Activated B cell treated with CpG ODN at 0.5 μM for 24 hours (primary cell): ENCODE measurements around the gene PI4KA. TPM values are rescaled to one million over a fixed set of nuclear protein-coding genes. Genes with fewer than 3 reads are reported as not detected.
"Not testable (repeated sequence)": the region's sequence is repeated elsewhere in the genome, so short reads cannot be mapped to it uniquely, and the experiment has no call there.

Experiments used
- ATAC-seq: fragments of 200-7000 bp; cut with Tn5 transposase; one replicate; pipeline ENCODE4 v1.10.0; 2021; ENCODE audit warnings: low read depth, mild to moderate bottlenecking, moderate library complexity
- CTCF ChIA-PET: fragments of 350-600 bp; sonication (Branson Sonifier 250); formaldehyde crosslinking; loops from one replicate; lab custom pipeline; 2021; ENCODE audit warnings: antibody characterized with exemption; lab: Charles Lee
- POLR2A ChIA-PET: fragments of 350-600 bp; sonication (Branson Sonifier 250); formaldehyde crosslinking; loops from one replicate; lab custom pipeline; 2021; ENCODE audit warnings: antibody characterized with exemption; lab: Charles Lee
- DNase-seq: peaks from one replicate; pipeline ENCODE4 v3.0.0; 2022
- H3K27ac Mint-ChIP-seq: one replicate; pipeline ENCODE4 v1.8.0; 2020; ENCODE audit warnings: mixed read lengths
- H3K27me3 Mint-ChIP-seq: one replicate; pipeline ENCODE4 v1.8.0; 2021; ENCODE audit warnings: mixed read lengths
- H3K36me3 Mint-ChIP-seq: one replicate; pipeline ENCODE4 v1.8.0; 2021; ENCODE audit warnings: low read depth, mixed read lengths
- H3K4me1 Mint-ChIP-seq: one replicate; pipeline ENCODE4 v1.8.0; 2021; ENCODE audit warnings: mixed read lengths
- H3K4me3 Mint-ChIP-seq: one replicate; pipeline ENCODE4 v1.8.0; 2020; ENCODE audit warnings: mild to moderate bottlenecking, mixed read lengths
- H3K9me3 Mint-ChIP-seq: one replicate; pipeline ENCODE4 v1.8.0; 2020; ENCODE audit warnings: mixed read lengths
- CTCF ChIP-seq: fragments of 200-600 bp; IDR thresholded peaks from one replicate; pipeline ENCODE4 v1.8.0; 2022; ENCODE audit warnings: antibody characterized with exemption, mild to moderate bottlenecking
- intact Hi-C: fragments of 100-400 bp; cut with micrococcal nuclease; formaldehyde crosslinking; loops from one replicate; pipeline ENCODE4 v1.15.1; 2024
- total RNA-seq: library from RNA; stranded (reverse); gene quantifications from 2 replicates; pipeline ENCODE4 v1.2.3, GENCODE V29; 2022

The PI4KA gene
- total RNA-seq, 1 donor from 2014 or later = 114 TPM

GRCh38 chr22:20721409-20722218, 137.0 kb downstream of the PI4KA start:
- ATAC-seq (peak; percentile 20), DNase-seq (no peak)
- CTCF ChIA-PET = no interaction called here
- Mint-ChIP-seq H3K27me3 (no peaks in the 10 kb centered on the region), H3K27ac (peak overlapping the region; percentile 51), H3K36me3 (peaks cover 23% of the 10 kb centered on the region), H3K4me3 (no peak overlapping the region), H3K9me3 (no peaks in the 10 kb centered on the region), H3K4me1 (peaks cover 32% of the 10 kb centered on the region)
- intact Hi-C loops = no loop called here
- POLR2A ChIA-PET = no interaction called here
- no peak for TF ChIP-seq CTCF

GRCh38 chr22:20720692-20721408, 137.8 kb downstream of the PI4KA start:
- DNase-seq = no peak
- Mint-ChIP-seq H3K4me3 (no peak overlapping the region), H3K4me1 (peaks cover 32% of the 10 kb centered on the region), H3K9me3 (no peaks in the 10 kb centered on the region), H3K27me3 (no peaks in the 10 kb centered on the region), H3K27ac (peak overlapping the region; percentile 31), H3K36me3 (peaks cover 16% of the 10 kb centered on the region)
- POLR2A ChIA-PET = no interaction called here
- no peak for TF ChIP-seq CTCF
- CTCF ChIA-PET = no interaction called here
- ATAC-seq = no peak
- intact Hi-C loops = no loop called here

- intact Hi-C loops, H3K27me3 Mint-ChIP-seq, H3K9me3 Mint-ChIP-seq, DNase-seq, POLR2A ChIA-PET, ATAC-seq, CTCF ChIA-PET, H3K27ac Mint-ChIP-seq, H3K4me3 Mint-ChIP-seq: not testable (repeated sequence)
- Mint-ChIP-seq H3K36me3 (peaks cover 10% of the 10 kb centered on the region), H3K4me1 (peaks cover 32% of the 10 kb centered on the region)
Measured at GRCh38 chr22:20718727-20719126, 139.9 kb downstream of the PI4KA start.

DNA sequence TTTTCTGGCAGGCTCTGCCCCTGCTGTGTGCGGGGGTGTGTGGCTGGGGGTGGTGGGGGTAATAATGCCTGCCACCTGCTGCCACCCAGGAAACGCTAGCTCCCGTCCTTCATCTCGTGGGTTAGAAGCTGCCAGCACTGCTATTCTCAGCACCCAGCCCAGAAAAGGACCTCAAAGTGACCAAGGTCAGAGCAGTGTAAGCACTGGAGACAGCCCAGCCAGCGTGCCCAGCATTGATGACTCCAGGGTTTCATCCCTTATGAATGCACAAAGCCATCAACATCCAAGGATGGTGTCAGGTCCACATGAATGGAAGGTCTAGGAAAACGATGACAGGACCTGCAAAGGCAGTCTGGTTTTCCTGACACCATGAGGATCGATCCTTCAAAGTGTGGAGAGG, 140.6 kb downstream of the PI4KA start:
- peaks cover 32% of the 10 kb centered on the region for H3K4me1 Mint-ChIP-seq
- H3K9me3 Mint-ChIP-seq, intact Hi-C loops, ATAC-seq, DNase-seq, H3K27me3 Mint-ChIP-seq, H3K4me3 Mint-ChIP-seq, CTCF ChIA-PET, POLR2A ChIA-PET: not testable (repeated sequence)
- peak overlapping the region; percentile 53 for H3K27ac Mint-ChIP-seq
- peaks cover 10% of the 10 kb centered on the region for H3K36me3 Mint-ChIP-seq

DNA sequence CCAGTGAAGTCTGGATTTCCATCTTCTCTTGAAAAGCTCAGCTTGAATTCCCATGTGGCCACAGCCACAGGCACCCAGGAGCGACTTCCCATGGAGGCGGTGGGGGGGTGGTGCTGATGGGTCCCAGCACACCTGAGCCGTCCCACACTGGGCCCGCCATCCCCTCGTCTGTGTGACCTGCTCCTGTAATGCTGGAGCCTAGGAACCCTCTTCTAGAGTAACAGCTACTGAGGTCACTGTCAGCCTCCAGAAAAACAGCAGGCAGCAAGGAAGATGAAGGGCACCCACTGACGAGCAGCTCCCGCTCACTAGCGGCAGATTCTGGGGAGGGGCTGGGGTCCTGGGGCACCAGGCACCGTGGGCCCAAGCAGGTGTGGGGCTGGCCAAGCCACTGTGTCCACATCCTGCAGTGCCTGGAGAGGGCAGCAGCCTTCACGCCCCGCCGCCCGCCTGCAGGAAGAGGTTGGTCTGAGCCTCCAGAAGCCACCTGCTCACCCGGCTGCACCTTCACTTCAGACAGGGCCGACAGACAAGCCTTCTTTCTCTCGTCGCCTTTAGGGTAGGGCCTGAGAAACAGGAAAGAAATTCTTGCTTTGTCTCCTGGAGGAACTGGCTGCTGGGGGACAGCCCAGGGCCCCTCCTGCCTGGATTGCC, 141.3 kb downstream of the PI4KA start:
- H3K36me3 Mint-ChIP-seq, DNase-seq, POLR2A ChIA-PET, intact Hi-C loops, CTCF ChIA-PET, H3K27me3 Mint-ChIP-seq, H3K9me3 Mint-ChIP-seq, H3K4me3 Mint-ChIP-seq: not testable (repeated sequence)
- peak; percentile 82 for ATAC-seq
- Mint-ChIP-seq H3K4me1 (peaks cover 30% of the 10 kb centered on the region), H3K27ac (peak overlapping the region; percentile 66)

GRCh38 chr22:20713116-20713515, 145.5 kb downstream of the PI4KA start:
- POLR2A ChIA-PET, CTCF ChIA-PET, H3K27ac Mint-ChIP-seq, H3K4me3 Mint-ChIP-seq, intact Hi-C loops, H3K27me3 Mint-ChIP-seq, ATAC-seq, H3K9me3 Mint-ChIP-seq, DNase-seq: not testable (repeated sequence)
- H3K36me3 Mint-ChIP-seq = peaks cover 23% of the 10 kb centered on the region
- peaks cover 11% of the 10 kb centered on the region for H3K4me1 Mint-ChIP-seq

DNA sequence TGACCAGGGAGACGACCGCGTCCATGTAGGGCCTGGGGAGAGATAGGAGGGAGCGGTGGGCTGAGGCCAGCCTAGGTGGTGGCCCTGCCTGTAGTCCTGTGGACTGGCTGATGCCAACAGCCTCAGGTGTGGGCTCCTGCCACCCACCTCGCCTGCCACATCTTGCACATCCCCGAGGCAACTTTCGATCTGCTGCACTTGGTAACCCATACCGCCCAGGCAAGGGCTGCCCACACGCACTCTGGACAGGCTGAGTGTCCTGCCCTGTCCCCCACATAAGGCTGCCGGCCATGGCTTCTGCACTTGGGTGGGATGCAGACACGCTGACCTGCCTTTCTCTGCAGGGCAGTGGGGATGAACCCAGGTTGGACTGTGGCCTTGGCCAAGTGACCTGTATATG, 148.6 kb downstream of the PI4KA start:
- H3K4me3 Mint-ChIP-seq = not testable (repeated sequence)

GRCh38 chr22:20707549-20708118, 151.0 kb downstream of the PI4KA start:
- H3K27me3 Mint-ChIP-seq, intact Hi-C loops, H3K4me1 Mint-ChIP-seq, H3K27ac Mint-ChIP-seq, H3K4me3 Mint-ChIP-seq, ATAC-seq, H3K9me3 Mint-ChIP-seq, DNase-seq, POLR2A ChIA-PET, CTCF ChIA-PET: not testable (repeated sequence)
- H3K36me3 Mint-ChIP-seq = peaks cover 27% of the 10 kb centered on the region

More for the DNA sequence above, 148.6 kb downstream of the PI4KA start:
- POLR2A ChIA-PET, CTCF ChIA-PET, H3K27ac Mint-ChIP-seq, H3K9me3 Mint-ChIP-seq, intact Hi-C loops, H3K4me1 Mint-ChIP-seq, ATAC-seq, DNase-seq, H3K27me3 Mint-ChIP-seq: not testable (repeated sequence)
- H3K36me3 Mint-ChIP-seq = peaks cover 26% of the 10 kb centered on the region

GRCh38 chr22:20703816-20704609, 154.6 kb downstream of the PI4KA start:
- intact Hi-C loops = loop anchor here (2.0 to 5.0 kb wide), 4 partner anchors 155 to 847 kb away; partner anchors contain the start of genes PI4KA and SNAP29
- CTCF ChIA-PET = interaction anchor here (2.0 kb wide), 1 partner anchor 38 kb away, joined by 7 read pairs; no protein-coding TSS in a partner anchor

More at GRCh38 chr22:20703816-20704609, 154.6 kb downstream of the PI4KA start:
- ATAC-seq, H3K9me3 Mint-ChIP-seq, H3K27me3 Mint-ChIP-seq: not testable (repeated sequence)
- peak; percentile 44 for DNase-seq
- Mint-ChIP-seq H3K36me3 (peaks cover 11% of the 10 kb centered on the region), H3K4me1 (peaks cover 10% of the 10 kb centered on the region), H3K4me3 (peak overlapping the region; percentile 49), H3K27ac (peak overlapping the region; percentile 24)
- POLR2A ChIA-PET = interaction anchor here (0.7 to 1.3 kb wide), 3 partner anchors 38 to 494 kb away, joined by 3 to 7 read pairs (median 3); partner anchors contain the start of gene MED15
